ENCODE data around the gene NAPA.
"Not testable (repeated sequence)": the region's sequence is repeated elsewhere in the genome, so short reads cannot be mapped to it uniquely, and the experiment has no call there.

The NAPA gene

GRCh38 chr19:47486220-47486619 is 28.6 kb downstream of the NAPA start:
- DNase-seq (ENCODE audit: low spot score), result not testable (repeated sequence)

DNA sequence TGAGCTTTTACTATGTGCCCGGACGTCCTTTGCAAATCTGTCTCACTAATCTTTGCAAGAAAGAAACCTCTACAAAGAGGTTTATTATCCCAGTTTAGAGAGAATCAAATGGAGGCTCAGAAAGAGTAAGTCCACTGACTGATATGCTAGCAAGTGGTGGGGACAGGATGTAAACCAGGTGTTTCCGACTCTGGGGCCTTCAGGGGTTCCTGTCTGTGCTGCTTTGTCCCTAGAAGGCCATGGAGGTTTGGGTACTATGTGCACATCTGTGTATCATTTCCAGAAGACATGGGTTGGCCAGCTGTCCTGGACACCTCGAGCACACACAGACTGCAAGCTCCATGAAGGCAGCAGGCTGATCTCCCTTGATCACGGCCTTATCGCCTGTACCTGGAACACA is 29.7 kb downstream of the NAPA start:
- DNase-seq (ENCODE audit: low spot score), result no peak

GRCh38 chr19:47483800-47484690 is 30.8 kb downstream of the NAPA start, which contains the start of gene KPTN:
Gene KPTN, minus strand, starts transcription at chr19:47484219. Its CDS starts 59 bp downstream, at chr19:47484160.
- DNase-seq (ENCODE audit: low spot score), result peak; percentile 94

DNA sequence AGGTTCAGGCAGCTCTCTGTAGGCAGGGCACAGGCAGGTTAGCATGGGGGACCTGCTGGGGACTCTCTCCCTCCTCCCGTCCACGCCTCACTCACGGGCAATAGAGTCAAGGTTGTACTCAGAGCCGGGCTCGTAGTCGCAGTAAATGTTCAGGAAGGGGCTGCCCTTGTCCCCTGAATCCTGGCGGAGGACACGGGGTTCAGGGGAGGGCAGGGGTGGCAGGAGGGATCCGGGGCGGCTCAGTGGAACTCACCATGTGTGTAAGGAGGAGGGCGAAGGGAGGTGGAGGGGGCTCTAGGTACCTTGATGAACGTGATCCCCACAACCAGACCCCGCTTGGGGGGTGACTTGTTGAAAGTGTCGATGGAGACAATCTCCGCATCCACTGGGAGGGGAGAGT is 31.7 kb downstream of the NAPA start:
- DNase-seq (ENCODE audit: low spot score), result no peak

DNA sequence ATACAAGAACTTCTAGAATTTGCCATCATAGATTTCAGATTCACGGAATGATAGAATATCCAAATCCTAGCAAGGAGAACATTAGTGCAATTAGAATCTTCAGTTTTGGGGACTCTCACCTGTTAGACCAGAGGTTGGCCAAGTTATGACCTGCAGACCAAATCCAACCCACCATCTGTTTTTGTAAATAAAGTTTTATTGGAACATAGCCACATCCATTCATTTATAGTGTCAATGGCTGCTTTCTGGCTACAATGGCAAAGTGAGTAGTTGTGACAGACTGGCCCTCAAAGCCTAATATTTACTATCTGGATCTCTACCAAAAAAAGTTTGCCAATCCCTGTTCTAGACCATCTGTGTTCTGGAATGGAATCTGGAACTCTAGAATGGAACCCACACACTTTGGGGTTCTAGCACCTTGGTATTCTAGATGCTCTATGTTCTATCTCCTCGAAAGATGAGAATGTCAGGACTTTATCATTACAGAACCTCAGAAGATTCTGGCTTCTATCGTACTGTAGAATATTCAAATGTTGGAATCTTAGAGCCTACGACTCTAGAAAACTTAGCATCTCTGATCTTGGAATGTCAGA is 33.3 kb downstream of the NAPA start:
- DNase-seq (ENCODE audit: low spot score), result no peak

- DNase-seq (ENCODE audit: low spot score), result no peak
Observed at GRCh38 chr19:47480658-47481057, 34.2 kb downstream of the NAPA start.

GRCh38 chr19:47479701-47480503 is 35.0 kb downstream of the NAPA start:
- DNase-seq (ENCODE audit: low spot score), result no peak

DNA sequence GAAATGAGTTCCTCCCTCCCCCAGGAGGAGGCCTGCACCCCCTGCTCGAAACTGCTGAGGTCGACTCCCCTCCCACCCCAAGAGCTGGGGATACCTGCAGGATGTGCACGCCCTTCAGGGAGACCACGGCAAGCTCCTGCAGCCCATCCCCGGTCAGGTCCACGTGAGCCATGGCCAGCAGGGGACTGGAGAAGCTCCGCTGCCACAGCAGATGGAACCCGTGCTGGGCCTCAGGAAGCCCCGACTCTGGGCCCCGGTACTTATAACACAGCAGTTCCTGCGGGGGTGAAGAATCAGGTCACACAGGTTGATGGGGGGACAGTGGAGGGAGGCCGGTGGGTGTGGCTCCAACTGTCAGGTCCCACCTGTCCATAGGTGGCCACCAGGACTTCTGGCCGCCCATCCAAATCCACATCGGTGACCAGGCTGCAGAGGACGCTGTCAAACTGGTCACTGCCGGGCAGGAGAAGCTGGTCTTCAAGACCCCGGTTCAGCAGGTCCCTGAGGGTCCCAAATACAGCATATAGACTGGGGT is 38.4 kb downstream of the NAPA start:
- DNase-seq (ENCODE audit: low spot score), result no peak

DNA sequence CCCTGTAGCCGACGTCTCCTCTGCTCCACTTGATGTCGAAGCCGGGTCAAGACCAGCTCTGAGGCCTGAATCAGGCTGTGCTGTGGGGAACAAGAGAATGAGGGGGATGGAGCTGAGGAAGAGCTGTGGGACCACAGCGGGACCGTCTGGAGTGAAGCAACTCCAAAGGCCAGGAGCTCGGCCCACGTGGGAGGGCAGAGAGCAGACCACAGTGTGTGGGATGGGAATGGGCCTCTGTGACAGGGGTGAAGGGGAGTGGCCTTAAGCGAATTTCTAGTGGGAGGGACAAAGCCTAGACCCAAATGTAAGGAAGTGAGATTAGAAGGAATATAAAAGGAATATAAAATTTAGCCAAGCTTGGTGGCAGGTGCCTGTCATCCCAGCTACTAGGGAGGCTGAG is 39.4 kb downstream of the NAPA start:
- DNase-seq (ENCODE audit: low spot score), result no peak

- DNase-seq (ENCODE audit: low spot score), result no peak
Observed at GRCh38 chr19:47473336-47473735, 41.5 kb downstream of the NAPA start.

DNA sequence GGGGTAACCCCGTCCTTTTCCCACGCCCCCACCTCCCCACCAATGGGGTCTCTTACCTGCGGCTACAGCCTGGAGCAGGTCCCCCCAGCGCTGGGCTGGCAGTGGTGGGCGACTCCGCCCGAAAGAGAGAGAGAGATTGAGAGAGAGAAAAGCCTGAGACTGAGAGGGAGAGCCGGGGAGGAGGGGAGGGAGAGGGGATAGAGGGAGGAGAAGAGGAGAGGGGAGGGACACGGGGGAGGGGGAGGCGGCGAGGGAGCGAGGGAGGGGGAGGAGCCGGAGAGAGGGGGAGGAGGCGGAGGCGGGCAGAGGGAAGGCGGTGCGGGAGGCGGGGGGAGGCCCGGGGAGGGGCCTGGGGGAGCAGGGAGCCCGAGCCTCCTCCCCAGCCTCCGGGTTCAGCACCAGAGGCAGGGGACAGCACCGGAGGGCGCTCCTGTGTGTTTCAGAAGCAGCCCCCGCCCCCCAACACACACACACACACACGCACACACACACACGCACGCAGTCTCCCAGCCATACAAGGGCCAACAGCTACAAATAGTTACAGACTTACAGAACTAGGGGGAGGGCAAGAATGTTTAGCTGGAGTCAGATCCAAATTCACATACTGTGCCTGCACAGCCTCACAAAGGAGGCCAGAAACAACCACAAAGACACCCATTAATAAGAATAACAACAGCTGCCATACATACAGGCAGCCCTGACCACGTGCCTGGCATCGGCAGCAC is 43.0 kb downstream of the NAPA start, which contains the start of gene SLC8A2:
Gene SLC8A2 (minus strand): TSS at position 161 of the 725 bp plus-strand sequence. CDS start 5,490 bp downstream, outside the sequence.
- peak; percentile 59 for DNase-seq (ENCODE audit: low spot score)

- no peak for DNase-seq (ENCODE audit: low spot score)
Observed at GRCh38 chr19:47471381-47471732, 43.5 kb downstream of the NAPA start.

DNA sequence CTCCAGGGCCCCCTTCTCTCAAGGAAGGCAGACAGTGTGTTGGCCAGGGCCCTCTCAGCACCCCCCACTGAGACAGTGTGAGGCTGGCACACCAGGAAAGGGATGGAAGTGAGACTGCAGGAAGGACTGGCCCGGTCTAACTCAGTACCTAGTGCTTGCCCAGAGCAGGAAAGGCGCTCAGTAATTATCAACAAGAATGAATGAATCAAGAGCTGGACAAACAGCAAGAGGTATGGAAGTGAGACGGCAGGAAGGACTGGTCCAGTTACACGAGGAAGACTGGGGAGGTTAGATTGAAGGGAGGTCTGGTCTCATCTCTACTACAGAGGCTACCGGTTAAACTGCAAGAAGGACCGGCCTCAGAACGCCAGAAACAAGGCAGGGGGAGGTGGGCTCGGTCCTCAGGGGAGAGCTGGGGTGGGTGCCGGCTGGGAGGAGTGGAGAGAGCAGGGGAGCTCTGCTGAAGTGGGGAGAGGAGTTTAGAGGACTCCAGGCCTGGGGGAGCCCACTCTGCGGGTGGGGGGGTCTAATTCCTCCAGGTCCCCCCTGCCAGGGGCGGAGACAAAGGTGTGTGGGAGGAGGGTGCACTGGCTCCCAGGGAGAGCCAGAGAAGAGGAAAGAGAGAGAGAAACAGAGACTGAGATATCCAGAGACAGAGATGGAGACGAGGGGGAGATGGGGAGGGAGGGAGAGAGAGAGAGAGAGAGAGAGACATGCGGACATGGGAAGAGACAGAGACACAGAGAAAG is 44.2 kb downstream of the NAPA start:
- no peak for DNase-seq (ENCODE audit: low spot score)

DNA sequence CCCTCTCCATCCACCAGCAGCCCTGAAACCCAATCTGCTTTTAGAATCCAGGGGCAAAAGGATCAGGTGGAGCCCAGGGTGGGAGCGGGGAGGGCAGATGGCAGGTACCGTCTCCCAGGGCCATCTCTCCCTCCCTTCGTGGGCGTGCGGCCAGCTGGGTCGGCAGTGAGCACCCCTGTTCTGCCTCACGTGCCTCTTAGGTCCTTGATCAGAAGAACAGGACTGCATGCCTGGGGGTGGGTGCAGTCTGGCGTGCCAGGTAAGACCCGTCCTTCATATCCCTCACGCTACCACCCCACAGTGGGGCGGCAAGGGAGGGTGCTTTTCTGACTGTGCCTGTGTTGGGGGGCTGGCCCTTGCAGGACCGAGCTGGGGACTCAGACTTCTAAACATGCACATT is 45.1 kb downstream of the NAPA start:
- no peak for DNase-seq (ENCODE audit: low spot score)

DNA sequence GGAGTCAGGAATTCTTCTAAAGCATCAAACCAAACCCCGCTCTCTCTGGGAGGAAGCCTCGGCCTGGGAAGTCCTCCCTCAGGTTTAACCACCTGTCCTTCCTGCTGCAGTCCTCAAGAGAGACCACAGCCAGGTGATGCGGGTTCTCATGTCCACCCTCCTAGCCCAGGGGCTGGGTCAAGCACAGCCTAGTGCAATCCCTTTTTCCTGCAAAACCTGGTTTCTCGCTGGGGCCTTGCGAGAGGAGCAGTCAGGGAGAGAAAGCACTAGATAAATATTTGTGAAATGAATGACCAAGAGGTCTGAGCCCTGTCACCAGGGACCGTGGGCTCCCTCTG is 45.5 kb downstream of the NAPA start:
- no peak for DNase-seq (ENCODE audit: low spot score)

- DNase-seq (ENCODE audit: low spot score), result no peak
Observed at GRCh38 chr19:47467914-47468313, 46.9 kb downstream of the NAPA start.

GRCh38 chr19:47465957-47466356 is 48.9 kb downstream of the NAPA start:
- DNase-seq (ENCODE audit: low spot score), result no peak

- DNase-seq (ENCODE audit: low spot score), result no peak
Observed at GRCh38 chr19:47464675-47465419, 50.0 kb downstream of the NAPA start.

DNA sequence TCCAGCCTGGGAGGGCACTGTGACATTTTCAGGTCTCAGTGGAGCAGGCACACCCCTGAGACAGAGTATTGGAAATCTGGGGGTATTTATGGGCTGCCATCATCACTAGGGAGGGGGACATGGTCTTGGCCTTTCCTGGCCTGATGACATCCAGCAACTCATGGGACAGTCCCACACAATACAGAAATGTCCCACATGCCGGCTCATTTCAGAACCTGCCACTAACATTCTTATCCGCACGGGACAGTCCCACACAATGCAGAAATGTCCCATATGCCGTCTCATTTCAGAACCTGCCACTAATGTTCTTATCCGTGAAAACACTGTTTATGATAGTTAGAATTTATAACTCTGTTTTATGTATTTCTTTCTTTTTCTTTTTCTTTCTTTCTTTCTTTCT is 53.0 kb downstream of the NAPA start:
- DNase-seq (ENCODE audit: low spot score), result no peak

DNA sequence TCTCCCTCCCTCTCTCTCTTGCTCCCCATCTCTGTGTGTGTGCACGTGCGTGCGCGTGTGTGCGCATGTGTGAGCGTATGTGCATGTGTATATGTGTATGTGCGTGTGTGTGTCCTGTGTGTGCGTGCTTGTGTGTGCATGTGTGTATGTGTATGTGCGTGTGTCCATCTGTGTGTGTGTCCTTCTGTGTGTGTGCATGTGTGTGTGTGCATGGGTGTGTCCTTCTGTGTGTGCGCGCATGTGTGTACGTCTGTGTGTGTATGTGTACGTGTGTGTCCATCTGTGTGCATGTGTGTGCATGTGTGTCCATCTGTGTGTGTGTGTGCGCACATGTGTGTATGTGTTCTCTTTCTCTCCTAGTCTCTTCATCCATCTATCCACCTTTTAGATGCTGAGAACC is 55.4 kb downstream of the NAPA start:
- no peak for DNase-seq (ENCODE audit: low spot score)

Data from germinal center (tissue), 1 donor.